IPS-NIHi11 (cell line): ENCODE measurements around the gene ATN1.

Source experiments
- DNase-seq: peaks from one replicate; pipeline ENCODE4 v3.0.0; 2012; ENCODE audit warnings: mixed read lengths, low spot score

ATN1 gene

DNA sequence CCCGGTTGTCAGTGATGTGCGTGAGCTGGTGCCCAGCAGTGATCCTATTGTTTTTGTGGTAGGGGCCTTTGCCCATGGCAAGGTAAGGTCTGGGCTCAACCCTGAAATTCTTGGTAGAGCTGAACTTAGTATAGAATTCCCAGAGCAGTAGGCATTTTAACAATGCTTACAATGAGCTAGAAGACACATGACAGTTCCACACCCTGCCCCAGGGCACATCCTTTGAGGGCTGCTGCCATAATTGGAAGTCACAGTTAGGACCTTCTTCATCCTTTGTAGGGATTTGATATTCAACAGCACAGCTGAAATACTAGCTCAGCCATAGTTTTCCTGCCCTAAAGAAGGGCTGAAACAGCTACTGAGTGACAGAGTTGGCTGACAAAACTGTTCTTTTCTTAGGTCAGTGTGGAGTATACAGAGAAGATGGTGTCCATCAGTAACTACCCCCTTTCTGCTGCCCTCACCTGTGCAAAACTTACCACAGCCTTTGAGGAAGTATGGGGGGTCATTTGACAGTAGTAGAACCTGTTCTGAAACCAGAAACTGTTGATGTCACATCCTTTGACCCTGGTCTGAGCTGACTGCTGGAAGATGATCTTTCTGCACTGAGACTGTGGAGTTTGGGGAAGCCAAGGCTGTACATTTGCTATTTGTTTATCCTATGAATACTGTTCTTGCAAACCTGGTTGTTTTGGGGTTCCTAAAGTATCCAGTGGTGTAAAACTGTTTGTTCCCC lies 47.7 kb downstream of the ATN1 start:
- DNase-seq: no peak

DNA sequence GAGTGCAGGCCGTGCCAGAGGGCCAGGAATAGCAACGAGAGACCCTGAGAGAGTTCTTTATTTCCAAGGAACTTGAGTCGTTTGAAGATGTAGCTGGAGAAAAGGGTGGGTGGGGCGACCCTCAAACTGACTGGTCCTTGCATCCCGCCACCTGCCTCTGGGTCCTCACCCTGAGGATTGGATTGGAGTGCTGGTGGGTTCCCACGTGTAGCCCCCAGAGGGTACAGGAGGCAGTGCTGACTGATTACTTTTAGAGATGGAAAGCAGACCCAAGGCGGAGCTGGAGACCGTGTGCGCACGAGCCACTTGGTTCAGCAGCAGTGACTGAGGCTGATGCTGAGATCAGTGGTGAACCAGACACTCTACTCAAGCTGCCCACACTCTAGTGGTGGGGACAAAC lies 49.9 kb downstream of the ATN1 start:
- no peak for DNase-seq

- no peak for DNase-seq
Measured at GRCh38 chr12:6978188-6978587, 50.4 kb downstream of the ATN1 start.

- no peak for DNase-seq
Measured at GRCh38 chr12:6978611-6979011, 50.9 kb downstream of the ATN1 start.

- DNase-seq: no peak
Measured at GRCh38 chr12:6979021-6979420, 51.3 kb downstream of the ATN1 start.

DNA sequence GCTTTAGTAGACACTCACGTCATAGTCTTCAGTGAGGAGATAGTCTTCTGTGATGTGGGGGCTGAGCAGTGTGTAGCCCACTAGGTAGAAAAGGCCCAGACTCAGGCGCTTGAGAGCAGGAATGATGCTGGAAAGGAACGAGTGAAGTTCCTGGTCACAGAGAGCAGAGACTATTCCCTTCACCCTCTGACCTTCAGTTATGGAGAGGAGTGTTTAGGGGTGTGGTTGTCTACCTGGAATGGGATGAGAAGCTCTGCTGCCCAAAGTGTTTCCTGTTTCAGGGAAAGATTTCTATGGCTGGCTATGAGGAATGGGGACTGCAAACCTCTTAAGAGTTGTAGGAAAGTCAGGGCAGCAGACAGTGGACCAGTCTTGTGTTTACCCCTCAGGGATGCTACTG lies 51.7 kb downstream of the ATN1 start:
- no peak for DNase-seq

DNA sequence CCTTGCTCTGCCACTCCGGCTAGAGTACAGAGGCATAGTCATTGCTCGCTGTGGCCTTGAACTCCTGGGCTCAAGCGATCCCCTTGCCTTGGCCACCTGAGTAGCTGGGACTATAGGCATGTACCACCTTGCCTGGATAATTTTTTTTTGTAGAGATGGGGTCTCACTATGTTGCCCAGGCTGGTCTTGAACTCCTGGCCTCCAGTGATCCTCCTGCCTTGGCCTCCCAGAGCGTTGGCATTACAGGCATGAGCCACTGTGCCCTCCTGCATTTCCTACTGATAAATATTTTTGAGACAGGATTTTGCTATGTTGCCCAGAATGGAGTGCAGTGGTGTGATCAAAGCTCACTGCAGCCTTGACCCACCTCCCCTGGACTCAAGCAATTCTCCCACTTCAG lies 52.3 kb downstream of the ATN1 start:
- no peak for DNase-seq

DNA sequence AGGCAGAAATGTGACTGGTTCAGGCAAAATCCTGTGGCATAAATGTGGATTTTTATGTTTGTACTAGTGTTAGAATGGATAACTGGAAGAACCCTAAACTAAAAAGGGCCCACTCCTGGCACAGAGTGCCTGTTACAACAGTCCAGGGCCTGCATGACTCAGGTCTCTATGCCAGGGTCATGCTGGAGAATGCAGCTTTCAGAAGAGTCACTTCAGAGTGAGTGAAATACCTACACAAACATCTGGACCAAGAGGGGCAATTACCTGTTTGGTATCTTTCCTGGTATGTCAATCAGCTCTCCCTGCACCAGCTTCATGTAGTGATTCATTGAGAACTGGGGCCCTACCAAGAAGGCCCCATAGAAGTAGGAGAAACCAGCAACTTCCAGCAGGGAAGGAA lies 53.0 kb downstream of the ATN1 start:
- DNase-seq: no peak

- no peak for DNase-seq
Measured at GRCh38 chr12:6981152-6982052, 53.6 kb downstream of the ATN1 start.

DNA sequence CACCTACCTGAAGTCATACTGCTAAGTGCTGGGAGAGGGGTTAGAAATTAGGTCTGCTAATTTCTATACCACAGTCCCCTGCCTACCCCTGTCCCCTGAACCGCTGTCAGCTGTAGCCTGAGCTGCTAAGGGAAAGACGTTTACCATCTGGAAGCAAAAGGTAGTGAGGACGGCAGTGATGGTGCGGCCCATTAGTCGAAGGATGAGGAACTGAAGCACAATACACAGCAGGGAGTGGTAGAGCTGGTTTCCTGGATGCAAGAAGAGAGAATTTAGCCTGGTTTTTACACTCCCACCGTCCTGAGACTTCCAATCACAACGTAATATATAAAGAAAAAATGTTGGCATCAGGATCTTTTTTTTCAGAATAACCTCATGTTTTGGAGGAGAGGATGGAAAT lies 54.8 kb downstream of the ATN1 start:
- DNase-seq: no peak

DNA sequence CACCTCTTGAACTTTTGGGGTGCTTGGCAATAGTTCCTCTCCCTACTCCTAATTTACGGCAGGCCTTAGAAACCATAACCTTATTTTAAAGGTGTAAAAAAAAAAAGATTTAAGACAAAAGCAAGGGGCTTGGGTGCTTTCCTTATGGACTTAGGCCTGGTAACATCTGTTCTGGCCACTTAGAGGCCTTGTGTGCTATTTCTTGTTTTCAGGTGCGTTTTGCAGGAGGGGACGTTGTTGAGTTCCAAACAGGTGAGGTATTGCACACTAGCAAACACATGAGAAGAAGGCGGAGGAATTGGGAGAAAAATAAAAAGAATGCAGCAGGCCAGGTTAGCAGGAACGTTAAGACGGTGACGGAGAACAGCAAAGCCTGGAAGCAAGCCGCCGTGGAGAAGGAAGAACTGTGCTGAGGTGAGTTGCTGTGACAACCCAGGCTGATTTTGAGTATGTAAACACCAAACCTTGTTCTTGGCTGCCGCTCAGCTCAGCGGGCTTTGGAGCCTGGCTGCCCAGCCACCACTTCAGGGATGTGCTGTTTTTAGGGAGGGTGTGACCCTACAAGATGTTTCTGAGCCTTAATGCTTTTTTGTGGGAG lies 60.3 kb downstream of the ATN1 start:
- DNase-seq: no peak
